Stimulated activated CD4-positive, alpha-beta T cell treated with anti-CD3 and anti-CD28 coated beads, Interleukin-15, amount 100 ng/mL, for 48 hours (primary cell): ENCODE data around the gene DPP9.

Experiments
- DNase-seq, 2 donors: peaks; one replicate each; pipeline ENCODE4 v3.0.0-alpha.2; 2020; ENCODE audit warnings: low read depth in 2 of 2

Gene DPP9

DNA sequence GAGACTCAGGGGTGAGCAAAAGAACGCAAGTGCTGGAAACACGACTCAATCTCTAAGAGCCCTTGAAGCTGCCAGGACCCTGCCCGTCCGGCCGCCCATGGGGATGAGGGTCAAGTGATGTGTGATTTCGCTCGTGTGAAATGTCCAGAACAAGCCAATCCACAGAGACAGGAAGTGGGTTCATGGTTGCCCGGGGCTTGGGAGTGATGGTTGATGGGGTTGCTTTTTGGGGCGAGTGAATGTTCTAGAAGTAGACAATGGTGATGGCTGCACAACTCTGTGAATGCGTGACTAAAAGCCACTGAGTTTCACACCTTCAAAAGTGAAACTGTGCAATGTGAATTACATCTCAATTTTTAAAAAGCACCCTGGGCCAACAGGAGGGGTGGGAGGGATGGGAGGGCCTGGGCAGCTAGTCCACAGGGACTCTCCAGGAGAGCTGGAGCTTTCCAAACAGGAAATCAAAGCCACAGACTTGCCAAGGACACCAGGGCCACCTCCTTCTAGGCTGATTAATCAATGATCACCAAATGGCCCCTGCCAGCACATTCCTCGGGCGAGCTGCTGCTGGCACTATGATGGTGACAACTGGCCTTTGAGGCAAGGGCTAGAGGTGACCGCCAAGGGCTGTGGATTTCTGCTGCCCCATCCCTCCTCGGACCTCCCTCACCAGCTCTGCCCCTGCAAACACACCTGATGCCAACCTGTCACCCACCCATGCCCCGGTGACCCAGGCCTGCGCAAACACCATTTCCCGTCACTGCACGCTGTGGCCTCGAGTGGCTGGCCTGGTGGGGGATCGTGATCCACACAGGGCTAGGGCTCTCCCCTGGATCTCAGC is 14.0 kb downstream of the DPP9 start:
- no peak for DNase-seq

DNA sequence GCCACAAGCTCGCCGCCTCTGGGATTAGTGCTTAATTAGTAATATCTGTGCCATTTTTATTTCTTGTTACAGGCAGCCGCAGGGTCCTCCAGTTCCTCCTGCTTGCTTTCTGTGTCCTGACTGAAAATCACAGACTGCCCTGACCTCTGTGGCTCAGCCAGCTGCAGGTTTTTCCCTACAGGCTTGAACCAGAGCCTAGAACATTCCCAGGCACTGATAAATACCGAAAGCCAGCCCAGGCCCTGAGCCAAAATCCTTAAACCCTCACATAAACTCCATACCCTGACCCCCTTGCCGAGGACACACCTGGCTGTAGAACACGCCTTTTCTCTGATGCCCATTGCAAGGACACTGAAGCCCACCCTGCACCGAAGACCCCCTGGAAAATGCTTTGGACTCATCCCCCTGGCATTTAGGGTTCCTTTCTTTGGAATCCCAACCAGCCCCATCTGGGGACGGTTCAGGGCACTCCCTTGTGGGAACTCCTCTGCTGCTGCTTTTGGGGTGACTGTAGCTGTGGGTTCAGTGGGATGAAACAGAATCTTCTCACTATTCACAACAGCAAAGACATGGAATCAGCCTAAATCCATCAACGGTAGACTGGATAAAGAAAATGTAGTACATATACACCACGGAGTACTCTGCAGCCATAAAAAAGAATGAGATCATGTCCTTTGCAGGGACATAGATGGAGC is 15.5 kb downstream of the DPP9 start:
- DNase-seq, result no peak

DNA sequence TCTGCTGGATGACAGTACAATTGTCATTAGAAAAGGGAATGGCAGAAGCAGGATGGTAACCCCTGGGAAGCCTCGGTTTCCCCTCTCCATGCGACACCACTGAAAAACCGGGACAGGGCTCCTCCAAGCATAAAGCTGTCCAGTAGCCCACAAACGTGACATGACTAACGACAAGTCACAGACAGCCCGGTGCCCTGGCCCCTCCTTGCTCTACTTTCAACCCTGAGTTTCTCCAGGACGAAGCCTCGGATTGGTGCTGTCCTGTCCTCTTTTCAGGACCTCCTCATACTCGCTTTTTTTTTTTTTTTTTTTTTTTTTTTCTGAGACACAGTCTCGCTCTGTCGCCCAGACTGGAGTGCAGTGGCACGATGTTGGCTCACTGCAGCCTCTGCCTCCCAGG is 16.3 kb downstream of the DPP9 start:
- DNase-seq, result no peak

DNA sequence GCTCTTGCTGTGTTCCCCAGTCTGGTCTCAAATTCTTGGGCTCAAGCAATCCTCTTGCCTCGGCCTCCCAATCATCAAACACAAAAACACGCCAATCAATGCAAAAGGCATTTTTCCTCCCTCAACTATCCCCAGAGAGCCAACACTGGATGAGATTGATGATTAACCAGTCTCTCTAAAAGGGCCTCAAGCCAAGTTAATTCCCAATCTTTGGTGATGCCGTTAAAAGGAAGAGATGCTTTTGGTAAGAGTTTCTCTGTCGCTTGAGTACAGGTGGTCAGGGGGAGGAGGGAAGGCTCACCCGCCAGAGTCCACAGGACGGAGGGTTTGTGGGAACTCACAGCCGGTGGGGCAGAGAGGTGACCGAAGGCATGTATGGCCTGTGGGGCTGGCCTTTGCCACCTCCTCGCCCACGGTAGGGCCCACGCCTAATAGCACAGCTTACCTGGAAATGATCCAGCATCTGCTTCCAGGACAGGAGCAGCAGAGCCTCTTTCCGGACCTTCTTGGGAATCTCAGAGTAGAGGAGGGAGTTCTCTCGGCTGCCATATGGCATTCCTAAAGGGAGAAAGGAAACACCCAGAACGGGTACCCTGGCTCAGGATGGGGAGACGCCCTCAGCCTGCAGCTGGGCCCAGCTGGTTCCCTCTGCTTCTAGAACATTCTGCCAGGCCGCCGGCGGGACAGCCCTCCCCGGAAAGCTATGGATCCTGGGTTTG is 18.1 kb downstream of the DPP9 start:
- DNase-seq, result no peak

DNA sequence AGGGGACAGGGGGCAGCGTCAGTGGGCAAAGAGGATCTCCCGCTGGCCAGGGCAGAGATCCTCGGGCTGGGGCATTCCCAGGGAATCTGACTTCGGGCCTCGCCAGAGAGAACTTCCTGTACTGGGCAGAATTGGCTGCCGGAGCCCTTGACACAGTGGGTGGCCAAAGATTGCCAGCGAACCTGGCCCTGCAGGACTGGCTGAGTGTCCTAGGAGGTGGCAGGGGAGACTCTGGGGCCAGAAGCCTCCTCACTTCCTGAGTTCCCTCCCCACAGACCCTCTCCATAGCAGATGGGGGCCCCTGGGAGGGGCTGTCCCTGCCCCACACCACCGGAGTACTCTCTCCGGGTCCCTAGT is 19.3 kb downstream of the DPP9 start:
- no peak for DNase-seq

DNA sequence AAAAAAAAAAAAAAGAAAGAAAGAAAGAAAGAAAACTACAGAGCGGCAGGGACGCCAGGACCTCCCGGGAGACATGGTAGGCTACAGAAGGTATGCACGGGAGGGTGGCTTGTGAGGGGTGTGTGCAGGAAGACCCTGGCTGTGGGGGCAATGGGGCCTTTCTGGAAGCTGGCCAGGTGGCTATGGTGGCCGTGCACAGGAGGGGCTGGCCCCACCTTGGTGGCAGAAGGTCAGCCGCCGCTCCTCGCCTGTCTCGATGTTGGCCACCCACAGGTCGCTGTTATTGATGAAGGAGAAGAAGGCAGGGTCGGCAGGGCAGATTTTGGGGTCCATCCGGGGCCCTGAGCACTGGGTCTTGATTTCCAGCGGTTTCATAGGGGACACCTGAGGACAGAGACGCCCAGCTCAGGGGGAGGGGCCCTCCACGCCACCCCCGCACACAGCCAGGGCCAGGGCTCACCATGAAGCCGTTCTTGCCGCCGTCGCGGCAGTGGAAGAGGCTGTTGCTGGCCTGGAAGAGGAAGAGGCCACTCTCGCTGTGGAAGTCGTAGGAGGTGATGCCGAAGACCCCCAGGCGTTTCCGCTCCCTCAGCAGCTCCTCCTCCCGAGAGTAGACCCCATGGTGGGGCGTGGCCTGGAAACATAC is 19.8 kb downstream of the DPP9 start:
- no peak for DNase-seq

DNA sequence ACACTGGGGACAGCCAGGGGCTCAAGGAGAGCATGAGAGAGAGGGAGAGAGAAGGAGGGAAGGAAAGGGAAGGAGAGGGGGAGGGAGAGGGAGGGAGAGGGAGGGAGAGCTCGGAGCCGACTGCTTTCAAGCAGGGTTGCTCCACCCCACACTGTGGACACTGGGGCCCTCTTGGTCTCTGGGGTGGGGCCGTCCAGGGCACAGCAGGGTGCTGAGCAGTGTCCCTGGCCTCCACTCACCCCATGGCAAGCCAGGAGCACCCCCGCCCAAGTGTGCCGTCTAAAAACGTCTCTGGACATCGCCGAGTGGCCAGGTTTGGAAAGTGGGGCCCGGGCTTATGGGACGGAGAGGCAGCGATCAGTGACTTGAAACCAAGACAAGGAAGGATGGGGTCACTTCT is 20.9 kb downstream of the DPP9 start:
- no peak for DNase-seq

DNA sequence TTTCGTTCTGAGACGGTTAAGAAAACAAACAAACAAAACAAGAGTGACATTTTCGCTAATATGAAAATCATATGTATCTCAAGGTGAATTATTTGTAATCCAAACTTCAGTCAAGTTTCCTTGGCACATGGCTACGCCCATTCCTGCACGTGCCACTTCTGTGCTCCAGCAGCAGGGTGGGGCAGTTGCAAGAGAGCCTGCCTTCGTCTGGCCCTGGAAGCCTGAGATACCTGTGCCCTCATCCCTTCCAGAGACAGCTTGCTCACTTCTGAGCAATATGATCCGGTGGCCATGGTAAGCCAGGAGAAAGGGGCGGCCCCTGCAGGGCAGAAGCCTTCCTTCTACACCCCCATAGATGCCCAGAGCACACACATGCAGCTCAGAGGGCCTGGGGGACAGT is 22.1 kb downstream of the DPP9 start:
- no peak for DNase-seq

DNA sequence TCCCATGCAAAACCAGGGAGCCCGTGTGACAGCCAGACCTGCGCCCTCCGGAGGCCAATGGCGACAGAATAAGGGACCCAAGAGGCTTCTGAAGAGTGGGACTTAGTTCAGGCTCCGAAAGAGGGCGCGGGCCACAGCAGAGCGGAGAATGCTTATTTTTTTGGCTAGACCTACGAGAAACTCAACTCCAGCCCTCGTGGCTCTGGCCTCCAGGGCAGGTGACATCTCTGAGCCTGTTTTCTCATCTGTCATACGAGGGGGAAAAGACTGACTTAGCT is 23.0 kb downstream of the DPP9 start:
- DNase-seq, result no peak

DNA sequence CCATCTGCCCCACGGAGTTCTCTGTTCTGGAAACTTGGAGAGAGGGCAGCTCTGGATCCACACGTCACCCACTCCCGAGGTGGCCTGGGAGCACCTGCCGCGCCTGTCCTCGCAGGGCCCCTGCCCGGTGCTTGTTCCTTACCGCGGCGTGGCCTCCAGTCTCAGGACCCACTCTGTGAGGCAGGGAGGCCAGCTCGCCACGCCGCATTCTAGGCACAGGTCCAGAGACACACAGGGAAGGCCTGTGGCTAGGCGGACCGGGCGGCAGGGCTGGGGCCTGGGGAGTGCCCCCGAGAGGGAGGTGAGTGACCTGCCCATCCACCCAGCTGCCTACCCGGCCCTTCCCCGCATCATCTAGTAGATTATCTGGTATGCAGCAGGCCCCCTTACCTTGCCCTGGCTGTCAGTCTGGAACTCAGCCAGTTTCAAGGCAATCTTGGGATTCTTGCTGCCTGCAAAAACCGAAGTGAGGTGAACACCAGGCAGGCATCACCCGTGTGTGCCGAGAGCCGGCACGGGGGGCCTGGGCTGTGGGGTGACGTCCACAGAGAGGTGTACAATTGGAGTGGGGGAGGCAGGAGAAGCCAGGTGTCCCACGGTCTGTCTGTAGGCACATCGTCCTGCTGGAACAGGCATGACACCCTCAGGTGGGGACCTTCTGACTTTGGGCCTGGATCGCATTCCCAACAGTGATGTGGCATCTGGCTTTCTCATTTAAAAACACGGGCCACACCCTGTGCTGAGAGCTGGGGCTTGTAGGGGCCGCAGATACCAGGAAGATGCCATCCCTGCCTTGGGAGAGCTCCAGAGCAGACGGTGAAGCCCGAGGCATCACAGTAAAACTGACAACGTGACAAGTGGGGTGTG is 23.6 kb downstream of the DPP9 start:
- no peak for DNase-seq

DNA sequence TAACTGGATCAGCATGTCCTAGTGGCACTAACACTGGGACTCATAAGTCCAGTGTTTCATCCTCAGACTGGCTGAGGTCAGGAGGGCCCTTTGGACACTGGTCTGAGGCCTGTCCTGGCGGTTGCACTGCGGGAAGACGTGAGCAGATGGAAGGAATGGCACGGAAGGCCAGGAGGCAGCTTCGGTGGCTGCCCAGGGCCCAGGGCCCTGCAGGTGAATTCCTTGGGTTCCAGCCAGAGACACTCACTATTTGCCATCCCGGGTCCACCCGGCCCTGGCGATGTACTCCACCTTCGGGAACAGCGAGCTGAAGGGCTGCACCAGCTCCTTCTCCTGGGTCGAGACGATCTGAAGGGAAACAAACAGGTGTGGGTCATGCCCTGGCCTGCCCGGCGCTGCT is 26.3 kb downstream of the DPP9 start:
- DNase-seq, result no peak

DNA sequence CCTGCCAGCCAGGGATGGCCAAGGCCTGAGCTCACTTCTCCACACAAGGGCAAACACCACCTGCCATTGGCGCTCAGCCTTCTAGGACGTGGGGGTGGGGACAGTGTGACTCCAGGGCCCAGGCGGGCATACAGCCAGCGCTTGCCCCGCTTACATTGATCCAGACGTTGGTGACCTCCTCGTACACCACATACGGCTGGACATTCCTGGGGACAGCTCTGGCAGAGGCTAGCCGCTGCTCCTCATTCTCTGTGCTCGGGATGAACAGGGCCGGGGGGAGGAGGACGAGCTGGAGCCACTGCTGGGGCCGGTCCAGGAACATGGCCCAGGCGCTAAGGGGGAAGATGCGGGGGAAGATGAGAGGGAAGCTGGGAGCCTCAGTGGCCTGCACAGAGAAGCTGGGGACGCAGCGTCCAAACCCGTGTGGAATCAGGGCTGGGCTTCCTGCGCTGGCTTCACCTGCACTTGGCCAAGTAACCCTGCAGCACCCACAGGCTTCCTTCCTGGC is 28.4 kb downstream of the DPP9 start:
- no peak for DNase-seq

DNA sequence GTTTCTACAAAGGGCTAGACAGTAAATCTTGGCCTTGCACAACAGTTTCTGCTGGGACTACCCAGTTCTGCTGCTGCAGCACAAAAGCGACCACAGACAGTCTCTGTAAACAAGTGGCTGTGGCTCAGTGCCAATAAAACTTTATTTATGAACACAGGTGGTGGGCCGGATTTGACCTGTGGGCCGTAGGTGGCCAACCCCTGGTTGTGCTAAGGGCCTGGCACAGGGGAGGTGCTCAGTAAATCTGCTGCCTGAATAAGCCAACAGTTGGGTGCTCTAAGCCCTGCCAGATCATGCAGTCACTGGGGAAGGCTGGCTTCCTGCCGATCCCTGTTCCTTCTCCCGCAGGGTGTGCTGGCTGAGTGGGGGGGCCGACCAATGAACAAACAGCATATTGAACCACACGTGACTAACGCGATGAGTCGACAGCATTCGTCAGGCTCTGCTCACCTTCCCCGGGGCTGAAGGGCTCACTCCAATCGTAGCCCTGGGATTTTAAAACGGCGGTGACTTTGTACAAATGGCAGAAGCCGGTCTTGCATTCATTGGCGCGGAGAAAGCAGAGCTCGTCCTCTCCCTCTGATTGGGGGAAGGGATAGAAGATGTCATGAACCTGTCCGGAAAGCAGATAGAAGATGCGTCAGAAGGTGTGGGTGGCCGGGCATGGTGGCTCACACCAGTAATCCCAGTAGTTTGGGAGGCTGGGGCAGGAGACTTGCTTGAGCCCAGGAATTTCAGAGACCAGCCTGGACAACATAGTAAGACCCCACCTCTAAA is 29.2 kb downstream of the DPP9 start:
- DNase-seq, result no peak

DNA sequence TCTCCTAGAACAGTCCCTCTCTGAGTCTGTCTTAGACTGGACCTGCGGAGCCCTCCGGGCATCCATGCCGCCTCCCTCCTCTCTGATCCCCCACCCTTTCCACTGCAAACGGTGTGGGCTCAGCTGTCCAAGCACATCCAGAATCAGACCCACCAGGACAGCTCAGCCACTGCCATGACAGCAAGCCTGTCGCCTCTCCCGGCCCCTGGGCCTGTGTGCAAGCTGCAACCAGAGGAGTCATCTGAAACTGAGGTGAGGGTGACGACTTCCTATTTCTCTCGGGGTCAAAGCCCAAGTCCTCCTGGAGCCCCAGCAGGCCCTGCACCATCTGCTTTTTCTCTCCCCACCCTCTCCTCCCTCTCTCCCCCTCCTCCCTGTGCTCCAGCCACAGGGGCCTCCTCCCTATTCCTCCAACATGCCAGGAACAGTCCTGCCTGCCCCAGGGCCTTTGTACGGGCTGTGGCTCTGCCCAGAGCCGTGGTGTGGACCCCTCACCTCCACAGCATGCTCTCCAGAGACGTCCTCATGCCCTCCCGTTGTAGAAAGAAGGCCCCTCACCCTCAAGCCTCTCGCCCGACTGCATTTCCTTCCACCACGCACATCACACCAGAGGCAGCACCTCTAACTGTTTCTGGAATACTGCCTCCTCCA is 30.0 kb downstream of the DPP9 start:
- no peak for DNase-seq

DNA sequence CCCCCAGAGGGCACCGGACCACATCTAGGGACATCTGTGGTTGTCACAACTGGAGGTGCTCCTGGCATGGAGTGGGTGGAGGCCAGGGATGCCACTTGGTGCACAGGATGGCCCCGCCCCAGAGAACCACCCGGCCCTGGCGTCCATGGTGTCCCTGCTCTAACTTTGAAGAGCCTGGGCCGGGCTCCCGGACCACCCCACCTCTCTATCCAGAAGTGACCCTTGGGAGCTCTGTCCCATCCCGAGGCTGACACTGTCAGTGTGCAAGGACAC is 30.6 kb downstream of the DPP9 start:
- DNase-seq, result no peak

DNA sequence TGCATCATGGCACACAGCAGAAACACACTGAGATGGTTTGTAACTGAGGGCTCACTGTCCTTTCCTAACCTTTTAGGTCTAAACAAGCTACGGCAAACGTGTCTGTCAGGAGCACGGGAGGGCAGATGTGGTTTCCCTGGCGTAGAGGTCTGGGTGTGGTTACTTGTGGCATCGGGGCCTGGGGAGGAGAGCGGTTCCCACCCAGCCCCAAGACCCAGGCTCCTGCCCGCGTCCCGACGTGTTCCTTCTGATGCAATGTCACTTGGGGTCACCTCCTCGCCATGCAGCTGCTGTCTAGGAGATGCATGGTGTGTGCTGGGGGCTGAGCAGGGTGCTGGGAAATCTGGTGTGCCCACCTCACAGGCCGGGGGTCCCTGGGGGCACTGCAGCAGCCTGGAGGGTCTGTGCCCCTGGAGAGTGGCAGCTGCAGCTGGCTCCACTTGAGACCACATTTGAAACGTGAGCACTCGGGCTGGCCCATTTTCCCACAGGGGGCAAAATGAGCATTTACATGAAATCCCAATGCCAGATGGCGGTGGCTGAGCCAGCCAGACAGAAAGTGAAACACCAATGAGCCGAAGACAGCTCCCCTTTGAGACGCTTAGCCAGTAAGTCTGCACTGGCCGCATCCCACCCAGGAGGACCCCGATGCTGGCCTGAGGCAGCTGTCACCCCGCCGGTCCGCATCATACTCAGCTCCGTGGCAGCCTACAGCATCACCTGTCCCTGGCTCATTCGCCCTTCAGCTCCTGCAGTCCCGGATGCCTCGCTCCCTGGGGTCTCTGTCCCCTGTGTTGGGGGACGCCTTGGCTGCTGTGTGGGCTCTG is 31.2 kb downstream of the DPP9 start:
- no peak for DNase-seq

DNA sequence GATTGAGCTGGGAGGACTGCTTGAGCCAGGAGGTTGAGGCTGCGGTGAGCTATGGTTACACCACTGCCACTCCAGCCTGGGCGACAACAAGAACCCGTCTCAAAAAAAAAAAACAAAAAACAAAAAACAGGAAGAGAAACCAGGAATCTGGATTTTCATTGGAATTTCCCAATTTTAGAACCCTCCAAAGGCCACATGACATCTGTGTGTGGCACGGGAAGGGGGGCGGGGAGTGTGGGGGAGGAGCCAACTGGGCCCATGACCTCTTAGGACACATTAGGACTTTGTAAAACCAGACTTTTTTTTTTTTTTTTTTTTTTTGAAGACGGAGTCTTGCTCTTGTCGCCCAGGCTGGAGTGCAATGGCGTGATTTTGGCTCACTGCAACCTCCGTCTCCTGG is 32.3 kb downstream of the DPP9 start:
- no peak for DNase-seq

DNA sequence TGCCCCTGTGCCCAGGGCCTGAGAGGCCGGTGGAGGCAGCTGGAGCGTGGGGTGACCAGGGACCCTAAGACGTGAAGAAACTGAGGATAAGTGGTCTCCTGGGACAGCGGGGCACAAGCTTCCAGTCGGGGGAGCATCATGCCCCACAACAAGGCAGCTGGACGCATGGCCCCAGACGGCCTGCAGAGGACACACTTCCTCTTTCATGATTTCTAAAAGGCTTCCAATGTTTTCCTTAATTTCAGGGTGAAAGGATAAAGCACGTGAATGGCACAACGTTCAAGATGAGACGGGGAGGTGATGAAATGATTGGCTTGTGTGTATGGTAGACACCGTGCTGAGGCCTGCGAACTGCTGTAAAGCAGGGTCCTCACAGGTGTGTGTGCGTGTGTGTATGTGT is 33.3 kb downstream of the DPP9 start:
- no peak for DNase-seq

DNA sequence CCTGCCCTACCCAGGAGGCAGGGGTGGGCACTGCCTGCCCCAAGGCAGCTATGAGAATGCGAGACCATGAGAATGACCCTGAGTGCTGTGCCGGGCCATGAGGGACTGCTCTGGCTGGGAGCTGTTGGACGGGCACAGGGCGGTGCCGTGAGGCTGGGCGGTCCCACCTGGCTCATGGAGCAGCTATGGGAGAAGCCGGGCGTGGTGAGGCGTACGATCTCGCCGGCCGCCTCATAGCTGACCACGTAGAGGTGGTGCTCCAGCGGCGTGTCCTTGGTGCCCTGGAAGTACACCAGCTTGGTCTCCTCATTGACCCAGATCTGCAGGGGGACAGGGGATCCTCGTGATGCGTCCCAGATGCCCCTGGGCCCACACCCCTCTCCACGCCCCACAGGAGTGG is 34.2 kb downstream of the DPP9 start:
- no peak for DNase-seq

DNA sequence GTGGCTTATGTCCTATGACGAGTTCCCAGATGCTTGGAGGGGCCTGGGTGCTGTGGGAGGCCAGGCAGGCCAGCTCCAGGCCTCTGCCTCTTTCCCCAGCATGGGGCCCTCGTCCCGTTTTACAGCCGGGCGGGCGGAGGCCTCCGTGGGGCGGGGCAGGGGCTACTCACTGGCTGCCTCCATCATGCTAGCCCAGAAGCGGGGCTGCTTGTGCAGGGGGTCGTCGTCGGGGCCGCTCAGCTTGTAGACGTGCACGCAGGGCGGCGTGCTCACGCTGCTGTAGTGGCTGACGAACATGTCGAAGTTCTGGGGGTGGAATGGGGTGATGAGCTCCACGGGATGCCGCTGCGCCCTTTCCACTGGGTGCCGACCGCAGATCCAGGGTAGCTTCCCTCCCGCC is 35.1 kb downstream of the DPP9 start:
- DNase-seq, result no peak
